Bladder microvascular endothelial cell (primary cell): ENCODE data around the gene MDM2. TPM values are rescaled to one million over a fixed set of nuclear protein-coding genes. Genes with fewer than 3 reads are reported as not detected.

Source experiments
- total RNA-seq: library from RNA; depleted of rRNA; stranded (reverse); fragments of >200 nt; gene quantifications from 2 replicates; pipeline ENCODE4 v1.2.3, GENCODE V29; 2014

The MDM2 gene
- 213 and 415 TPM in 2 replicates for total RNA-seq

GRCh38 chr12:68807576-68808387, at the start of gene MDM2:
MDM2 (plus strand) TSS chr12:68808177; CDS start chr12:68808478, 301 bp downstream.

Other genes starting within 250 kb of the MDM2 start
- 112 and 215 TPM in 2 replicates for gene RAP1B, start 197.3 kb upstream of the MDM2 start, total RNA-seq
- 37.9 and 60.2 TPM in 2 replicates for gene NUP107, start 121.2 kb upstream of the MDM2 start, total RNA-seq
- 1.9 and 5.0 TPM in 2 replicates for gene SLC35E3, start 62.0 kb upstream of the MDM2 start, total RNA-seq
- 1.1 and 2.9 TPM in 2 replicates for gene CPM, start 125.0 kb downstream of the MDM2 start, total RNA-seq